GM10266 (cell line): ENCODE measurements around the gene ANAPC5.

Source experiments
- DNase-seq: peaks from one replicate; pipeline ENCODE4 v3.0.0; 2012; ENCODE audit errors: extremely low spot score
- CTCF ChIP-seq: IDR thresholded peaks from 2 replicates; pipeline ENCODE4 v1.5.1; 2012; ENCODE audit warnings: mild to moderate bottlenecking, low read depth; ENCODE audit not compliant: control insufficient read depth, insufficient read depth; ENCODE audit errors: missing control alignments

ANAPC5 gene

GRCh38 chr12:121295746-121296617 lies 56.2 kb downstream of the ANAPC5 start:
- peak; percentile 42 for DNase-seq

GRCh38 chr12:121295116-121295745 lies 57.0 kb downstream of the ANAPC5 start:
- no peak for TF ChIP-seq CTCF
- DNase-seq: peak; percentile 37

More at GRCh38 chr12:121295746-121296617, 56.2 kb downstream of the ANAPC5 start:
- no peak for TF ChIP-seq CTCF

- DNase-seq: no peak
- TF ChIP-seq CTCF: no peak
Measured at GRCh38 chr12:121294151-121294889, 57.9 kb downstream of the ANAPC5 start.

GRCh38 chr12:121293603-121294002 lies 58.6 kb downstream of the ANAPC5 start:
- no peak for TF ChIP-seq CTCF
- DNase-seq: no peak

- no peak for DNase-seq
- TF ChIP-seq CTCF: no peak
Measured at GRCh38 chr12:121290410-121290809, 61.8 kb downstream of the ANAPC5 start.

GRCh38 chr12:121289962-121290361 lies 62.2 kb downstream of the ANAPC5 start:
- no peak for TF ChIP-seq CTCF
- DNase-seq: no peak
